Measurements from ENCODE around the gene CDH10.

Gene CDH10

DNA sequence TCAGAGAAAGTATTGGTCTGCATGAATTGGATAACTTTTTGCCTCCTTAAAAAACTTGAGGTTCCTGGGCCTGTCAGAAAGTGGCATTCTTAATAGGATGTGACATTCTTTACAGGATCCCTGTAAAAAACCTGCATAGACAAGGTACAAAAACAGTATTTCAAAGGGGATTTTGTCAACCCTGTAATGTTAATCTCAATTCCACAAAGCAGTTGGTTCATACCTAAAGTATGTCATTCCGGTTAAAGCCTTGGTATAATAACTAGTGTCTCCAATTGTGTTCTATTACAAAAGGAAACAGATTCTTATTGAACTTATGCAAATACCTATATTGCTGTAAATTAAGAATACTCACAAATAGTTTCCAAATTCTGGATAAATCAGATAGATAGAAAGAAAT lies 169.7 kb downstream of the CDH10 start:
- no peak for DNase-seq

GRCh38 chr5:24474685-24475084 lies 170.1 kb downstream of the CDH10 start:
- DNase-seq: no peak

DNA sequence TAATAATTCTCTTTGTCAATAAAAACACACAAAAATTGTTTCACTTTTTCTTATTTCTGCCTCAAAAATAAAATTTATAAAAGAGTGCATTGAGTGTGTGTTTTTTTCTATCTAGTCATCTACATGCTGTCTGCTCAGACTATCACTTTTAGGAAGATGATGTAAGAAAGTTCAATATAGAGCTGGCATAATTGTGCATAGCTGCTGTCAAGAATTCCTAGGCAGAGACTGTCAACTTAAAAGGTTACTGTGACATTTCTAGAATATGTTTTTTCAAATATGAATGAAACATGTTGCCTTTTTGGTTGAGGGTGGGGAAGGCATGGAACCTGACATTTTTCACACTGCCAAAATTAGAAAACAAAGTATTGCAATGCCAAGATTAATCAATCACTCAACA lies 172.3 kb downstream of the CDH10 start:
- DNase-seq: no peak

GRCh38 chr5:24444414-24444813 lies 200.4 kb downstream of the CDH10 start:
- no peak for DNase-seq

- no peak for DNase-seq
These were observed 205.3 kb downstream of the CDH10 start for GRCh38 chr5:24439465-24439864.
